IMR-90 (cell line): ENCODE data around the gene LRRN2. TPM values are rescaled to one million over a fixed set of nuclear protein-coding genes. Genes with fewer than 3 reads are reported as not detected.

Experiments
- ATAC-seq: fragments of 200-7000 bp; cut with Tn5 transposase; 2 replicates; pipeline ENCODE4 v1.9.1; 2020; ENCODE audit warnings: low read depth, mild to moderate bottlenecking, moderate library complexity
- BruUV-seq: library from RNA; stranded (reverse); fragments of 400-500 nt; replicated peaks from 2 replicates; lab custom pipeline; 2021; lab: Mats Ljungman, UMichigan
- CTCF ChIA-PET: fragments of 300-600 bp; formaldehyde crosslinking; extraction: SDS; loops from one replicate; lab custom pipeline; 2021; ENCODE audit warnings: antibody characterized with exemption; lab: Yijun Ruan, JAX
- POLR2A ChIA-PET: fragments of 300-600 bp; sonication (Branson Sonifier 250); formaldehyde crosslinking; loops from one replicate; lab custom pipeline; 2022; ENCODE audit warnings: antibody characterized with exemption; ENCODE audit not compliant: unreplicated experiment; lab: Charles Lee
- DNase-seq: peaks from one replicate; pipeline ENCODE4 v3.0.0; 2013
- H2AFZ ChIP-seq: replicated peaks from 2 replicates; pipeline ENCODE3; 2013; ENCODE audit warnings: low read length, mild to moderate bottlenecking; ENCODE audit not compliant: poor library complexity
- H2AK5ac ChIP-seq: 2 replicates; pipeline ENCODE4 v1.6.1; 2013; ENCODE audit warnings: low read depth, low read length, inconsistent platforms
- H2AK9ac ChIP-seq: replicated peaks from 2 replicates; pipeline ENCODE3; 2013; ENCODE audit warnings: mild to moderate bottlenecking, low read depth, low read length, moderate library complexity; ENCODE audit not compliant: poor library complexity
- H2BK120ac ChIP-seq: 2 replicates; pipeline ENCODE4 v1.6.1; 2013; ENCODE audit warnings: low read depth, low read length, inconsistent platforms
- H2BK15ac ChIP-seq: 3 replicates; pipeline ENCODE4 v1.6.1; 2013; ENCODE audit warnings: low read depth, low read length, inconsistent platforms
- H2BK20ac ChIP-seq: 2 replicates; pipeline ENCODE4 v1.6.1; 2013; ENCODE audit warnings: low read depth, mild to moderate bottlenecking, inconsistent platforms, low read length, moderate library complexity
- H2BK5ac ChIP-seq: 2 replicates; pipeline ENCODE4 v1.6.1; 2013; ENCODE audit warnings: mild to moderate bottlenecking, low read depth, low read length, inconsistent platforms; ENCODE audit not compliant: poor library complexity, severe bottlenecking
- H3K14ac ChIP-seq: replicated peaks from 2 replicates; pipeline ENCODE4 v1.6.1; 2013; ENCODE audit warnings: low read depth, low read length, inconsistent platforms
- H3K18ac ChIP-seq: 2 replicates; pipeline ENCODE4 v1.6.1; 2013; ENCODE audit warnings: low read depth, low read length, control low read depth
- H3K23ac ChIP-seq: 2 replicates; pipeline ENCODE4 v1.6.1; 2013; ENCODE audit warnings: low read depth, low read length, inconsistent platforms
- H3K27ac ChIP-seq: 2 replicates; pipeline ENCODE4 v1.5.1; 2013; ENCODE audit warnings: mild to moderate bottlenecking, control low read depth, low read length; ENCODE audit not compliant: insufficient read depth
- H3K27me3 ChIP-seq: 2 replicates; pipeline ENCODE4 v1.6.1; 2013; ENCODE audit warnings: low read length; ENCODE audit not compliant: control insufficient read depth, insufficient read depth
- H3K36me3 ChIP-seq: 2 replicates; pipeline ENCODE4 v1.6.1; 2013; ENCODE audit warnings: low read length, mixed read lengths; ENCODE audit not compliant: control insufficient read depth, insufficient read depth
- H3K4ac ChIP-seq: 2 replicates; pipeline ENCODE4 v1.6.1; 2013; ENCODE audit warnings: low read depth, low read length, inconsistent platforms
- H3K4me1 ChIP-seq: 2 replicates; pipeline ENCODE4 v1.6.1; 2013; ENCODE audit warnings: low read length, mixed read lengths; ENCODE audit not compliant: control insufficient read depth, insufficient read depth
- H3K4me2 ChIP-seq: 2 replicates; pipeline ENCODE4 v1.6.1; 2013; ENCODE audit warnings: low read depth, mild to moderate bottlenecking, control low read depth, low read length, moderate library complexity
- H3K4me3 ChIP-seq: 2 replicates; pipeline ENCODE4 v1.5.1; 2013; ENCODE audit warnings: low read depth, mild to moderate bottlenecking, control low read depth, low read length, moderate library complexity; ENCODE audit not compliant: insufficient read depth
- H3K56ac ChIP-seq: 2 replicates; pipeline ENCODE4 v1.6.1; 2013; ENCODE audit warnings: low read length, inconsistent platforms; ENCODE audit not compliant: insufficient read depth; ENCODE audit errors: extremely low read depth
- H3K79me1 ChIP-seq, 2 experiments: 2 replicates each; pipeline ENCODE4 v1.6.1; 2013; ENCODE audit warnings: low read length in 2 of 2, inconsistent platforms in 1 of 2, low read depth in 1 of 2
- H3K9ac ChIP-seq: 2 replicates; pipeline ENCODE4 v1.6.1; 2013; ENCODE audit warnings: low read depth, low read length, control low read depth
- H3K9me1 ChIP-seq: 2 replicates; pipeline ENCODE4 v1.6.1; 2013; ENCODE audit warnings: low read length, inconsistent platforms; ENCODE audit not compliant: insufficient read depth
- H3K9me3 ChIP-seq: 2 replicates; pipeline ENCODE4 v1.6.1; 2013; ENCODE audit warnings: low read length; ENCODE audit not compliant: control insufficient read depth, insufficient read depth
- H4K20me1 ChIP-seq: 2 replicates; pipeline ENCODE4 v1.6.1; 2013; ENCODE audit warnings: low read length, inconsistent platforms; ENCODE audit not compliant: insufficient read depth
- H4K5ac ChIP-seq: 2 replicates; pipeline ENCODE4 v1.6.1; 2013; ENCODE audit warnings: mild to moderate bottlenecking, low read depth, low read length, control low read depth
- H4K8ac ChIP-seq, 2 experiments: 2 replicates each; pipeline ENCODE4 v1.6.1; 2013; ENCODE audit warnings: low read depth in 2 of 2, low read length in 2 of 2, control low read depth in 1 of 2, inconsistent platforms in 1 of 2
- H4K91ac ChIP-seq: 2 replicates; pipeline ENCODE4 v1.6.1; 2013; ENCODE audit warnings: low read depth, low read length, inconsistent platforms; ENCODE audit not compliant: insufficient read depth
- BHLHE40 ChIP-seq: fragments of 150-350 bp; IDR thresholded peaks from 2 replicates; pipeline ENCODE4 v1.6.1; 2016; ENCODE audit warnings: mild to moderate bottlenecking, low read depth, low read length
- FOS ChIP-seq: fragments of 150-350 bp; IDR thresholded peaks from 2 replicates; pipeline ENCODE4 v1.6.1; 2016; ENCODE audit warnings: low read depth, low read length
- MAFK ChIP-seq: IDR thresholded peaks from 2 replicates; pipeline ENCODE4 v1.6.1; 2012; ENCODE audit warnings: low read depth, low read length, improper control_type of control experiment
- MAZ ChIP-seq: IDR thresholded peaks from 2 replicates; pipeline ENCODE4 v1.6.1; 2012; ENCODE audit warnings: low read depth, mild to moderate bottlenecking, low read length, improper control_type of control experiment, moderate library complexity, borderline replicate concordance
- MXI1 ChIP-seq: IDR thresholded peaks from 2 replicates; pipeline ENCODE4 v1.6.1; 2012; ENCODE audit warnings: low read depth, mild to moderate bottlenecking, low read length, moderate library complexity, borderline replicate concordance
- NFE2L2 ChIP-seq: fragments of 150-350 bp; IDR thresholded peaks from 2 replicates; pipeline ENCODE4 v1.6.1; 2016; ENCODE audit warnings: low read depth, mild to moderate bottlenecking, low read length
- WGBS, 2 experiments: methylation state at CpG; one replicate each; pipeline versions ENCODE4 v1.1.5 to v1.1.7; 2013; ENCODE audit warnings: missing lambda C conversion rate in 2 of 2; ENCODE audit not compliant: insufficient read length in 1 of 2; ENCODE audit errors: extremely low coverage in 2 of 2; 5-methylcytosine and 5-hydroxymethylcytosine counted together
- dilution Hi-C: fragments of 300-500 bp; cut with HindIII; formaldehyde crosslinking; loops from one replicate; pipeline ENCODE4 v1.14.3; 2018; ENCODE audit warnings: low sequenced_read_pairs; ENCODE audit not compliant: unreplicated experiment
- in situ Hi-C: fragments of 300-500 bp; cut with MboI; formaldehyde crosslinking; loops from 3 replicates; pipeline ENCODE4 v1.14.3; 2019; ENCODE audit warnings: low sequenced_read_pairs, inconsistent platforms, mixed read lengths
- intact Hi-C: fragments of 100-400 bp; cut with micrococcal nuclease; formaldehyde crosslinking; loops from 2 replicates; pipeline ENCODE4 v1.10.0; 2022
- polyA plus RNA-seq, 3 experiments: library from polyadenylated mRNA; depleted of rRNA; stranded (reverse); fragments of >200 nt; gene quantifications; 2 replicates each; pipeline ENCODE4 v1.2.3, GENCODE V29; 2012; ENCODE audit warnings: low replicate concordance in 1 of 3
- total RNA-seq: library from RNA; depleted of rRNA; stranded (reverse); fragments of >200 nt; gene quantifications from 2 replicates; pipeline ENCODE4 v1.2.3, GENCODE V29; 2012
- TF ChIP-seq, protein P1 (sequence below): fragments of 150-350 bp; IDR thresholded peaks from 2 replicates; pipeline ENCODE4 v1.6.1; 2017; ENCODE audit warnings: mild to moderate bottlenecking, antibody characterized with exemption, low read length, low read depth
- TF ChIP-seq, protein P2 (sequence below): fragments of 150-350 bp; IDR thresholded peaks from 2 replicates; pipeline ENCODE4 v1.6.1; 2016; ENCODE audit warnings: low read depth, mild to moderate bottlenecking, low read length, moderate library complexity, borderline replicate concordance

LRRN2 gene
- total and polyA plus RNA-seq, 2 of the 4 experiments (the other 2 are of a cell fraction): not detected

DNA sequence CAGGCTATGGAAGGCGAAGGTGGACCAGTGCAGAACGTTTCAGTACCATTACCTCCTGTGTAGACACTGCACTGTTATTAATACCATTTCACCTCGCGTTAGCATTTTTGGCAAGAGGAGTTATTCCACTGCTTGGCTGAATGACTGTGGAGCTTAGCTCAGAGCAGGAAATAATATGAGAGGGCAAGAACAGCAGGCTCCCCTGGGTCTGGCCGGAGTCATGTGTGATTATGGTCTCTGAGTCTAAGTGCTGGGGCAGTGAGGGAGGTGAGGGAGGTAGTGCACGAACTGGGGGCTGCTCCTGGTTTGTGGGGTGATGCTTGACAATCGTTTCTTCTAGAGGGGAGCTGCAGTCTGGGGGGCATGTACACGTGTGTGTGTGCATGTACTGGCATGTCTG lies 86.4 kb downstream of the LRRN2 start:
- no peaks in the 10 kb centered on the region for H3K79me1 ChIP-seq
- no peaks in the 10 kb centered on the region for H3K36me3 ChIP-seq
- no TSS peak for BruUV-seq
- CTCF ChIA-PET: no interaction called here
- intact Hi-C loops (no loop called here), in situ Hi-C loops (no loop called here), dilution Hi-C loops (no loop called here)
- no peaks in the 10 kb centered on the region for H4K20me1 ChIP-seq
- H3K56ac ChIP-seq: no peak overlapping the region
- TF ChIP-seq, protein P1, sequence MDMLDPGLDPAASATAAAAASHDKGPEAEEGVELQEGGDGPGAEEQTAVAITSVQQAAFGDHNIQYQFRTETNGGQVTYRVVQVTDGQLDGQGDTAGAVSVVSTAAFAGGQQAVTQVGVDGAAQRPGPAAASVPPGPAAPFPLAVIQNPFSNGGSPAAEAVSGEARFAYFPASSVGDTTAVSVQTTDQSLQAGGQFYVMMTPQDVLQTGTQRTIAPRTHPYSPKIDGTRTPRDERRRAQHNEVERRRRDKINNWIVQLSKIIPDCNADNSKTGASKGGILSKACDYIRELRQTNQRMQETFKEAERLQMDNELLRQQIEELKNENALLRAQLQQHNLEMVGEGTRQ: no peak
- TF ChIP-seq FOS (no peak), MAZ (no peak), BHLHE40 (no peak), NFE2L2 (no peak), MXI1 (no peak), MAFK (no peak)
- TF ChIP-seq, protein P2, sequence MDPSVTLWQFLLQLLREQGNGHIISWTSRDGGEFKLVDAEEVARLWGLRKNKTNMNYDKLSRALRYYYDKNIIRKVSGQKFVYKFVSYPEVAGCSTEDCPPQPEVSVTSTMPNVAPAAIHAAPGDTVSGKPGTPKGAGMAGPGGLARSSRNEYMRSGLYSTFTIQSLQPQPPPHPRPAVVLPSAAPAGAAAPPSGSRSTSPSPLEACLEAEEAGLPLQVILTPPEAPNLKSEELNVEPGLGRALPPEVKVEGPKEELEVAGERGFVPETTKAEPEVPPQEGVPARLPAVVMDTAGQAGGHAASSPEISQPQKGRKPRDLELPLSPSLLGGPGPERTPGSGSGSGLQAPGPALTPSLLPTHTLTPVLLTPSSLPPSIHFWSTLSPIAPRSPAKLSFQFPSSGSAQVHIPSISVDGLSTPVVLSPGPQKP: no peak
- H4K8ac ChIP-seq: no peak overlapping the region
- H2BK5ac ChIP-seq: no peak overlapping the region
- no peaks in the 10 kb centered on the region for H3K9me3 ChIP-seq
- H2AK5ac ChIP-seq: no peak overlapping the region
- H3K9me1 ChIP-seq: no peaks in the 10 kb centered on the region
- H3K4me1 ChIP-seq: no peaks in the 10 kb centered on the region
- no peak overlapping the region for H3K4me3 ChIP-seq
- H2BK120ac ChIP-seq: no peak overlapping the region
- H3K23ac ChIP-seq: no peak overlapping the region
- H3K18ac ChIP-seq: no peak overlapping the region
- no peak overlapping the region for H2BK20ac ChIP-seq
- H3K14ac ChIP-seq: no peak overlapping the region
- H2AK9ac ChIP-seq: peak overlapping the region; percentile 45
- H3K9ac ChIP-seq: no peak overlapping the region
- H4K5ac ChIP-seq: no peak overlapping the region
- no peak overlapping the region for H4K91ac ChIP-seq
- H3K27ac ChIP-seq: no peak overlapping the region
- H3K4me2 ChIP-seq: no peak overlapping the region
- H2AFZ ChIP-seq: no peak overlapping the region
- H3K27me3 ChIP-seq: peaks cover 35% of the 10 kb centered on the region
- POLR2A ChIA-PET: no interaction called here
- 44% methylated on average over 4 of the region's 8 CpGs; no CpG with 5 or more reads in 1 of the 2 experiments for WGBS, 2 experiments
- no peak overlapping the region for H3K4ac ChIP-seq
- ATAC-seq: no peak
- H2BK15ac ChIP-seq: no peak overlapping the region
- no peak for DNase-seq
